Stimulated activated CD4-positive, alpha-beta T cell treated with anti-CD3 and anti-CD28 coated beads, TNF-alpha, amount 100 ng/mL, for 1 hour (primary cell): ENCODE measurements around the gene NTRK2.

Experiments used
- DNase-seq, 3 donors: peaks; one replicate each; pipeline ENCODE4 v3.0.0-alpha.2; 2020; ENCODE audit warnings: low read depth in 3 of 3, low spot score in 1 of 3

NTRK2 gene

DNA sequence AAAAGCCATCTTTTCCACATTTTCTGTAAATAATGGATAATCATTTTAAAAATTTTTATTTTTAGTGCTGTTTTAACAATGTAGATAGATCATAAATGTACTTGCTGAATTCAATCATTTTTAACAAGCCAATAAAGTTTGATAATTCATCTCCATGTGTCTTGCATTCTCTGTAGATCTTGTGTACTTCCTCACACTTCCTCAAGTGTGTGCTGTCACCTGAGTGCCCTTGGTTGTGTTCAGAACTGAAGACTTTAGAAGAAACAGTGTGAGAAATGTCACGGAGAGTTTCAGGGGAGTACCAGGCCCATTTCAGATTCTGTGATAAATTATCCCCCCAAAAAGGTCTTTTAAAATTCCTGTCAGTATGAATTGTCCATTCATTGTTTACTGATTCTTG, 146.0 kb downstream of the NTRK2 start:
- no peak for DNase-seq

DNA sequence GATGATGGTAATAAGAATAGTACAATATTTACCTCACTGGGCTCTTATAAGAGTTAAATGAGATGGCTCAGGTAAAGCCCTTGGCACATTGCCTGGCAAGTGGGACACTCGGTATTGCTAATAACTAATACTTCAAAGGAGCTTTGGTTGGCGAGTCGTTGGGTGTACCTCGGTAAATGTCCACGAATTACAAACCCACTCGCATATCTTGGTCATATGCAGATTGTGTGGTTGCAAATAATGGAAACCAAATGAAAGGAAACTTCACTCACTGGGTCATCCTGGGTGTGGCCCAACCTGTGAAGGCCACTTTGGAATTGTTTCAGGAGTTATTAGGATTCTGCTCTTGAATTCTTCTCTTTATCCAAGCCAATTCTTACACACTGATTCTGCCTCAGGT, 147.5 kb downstream of the NTRK2 start:
- no peak for DNase-seq

DNA sequence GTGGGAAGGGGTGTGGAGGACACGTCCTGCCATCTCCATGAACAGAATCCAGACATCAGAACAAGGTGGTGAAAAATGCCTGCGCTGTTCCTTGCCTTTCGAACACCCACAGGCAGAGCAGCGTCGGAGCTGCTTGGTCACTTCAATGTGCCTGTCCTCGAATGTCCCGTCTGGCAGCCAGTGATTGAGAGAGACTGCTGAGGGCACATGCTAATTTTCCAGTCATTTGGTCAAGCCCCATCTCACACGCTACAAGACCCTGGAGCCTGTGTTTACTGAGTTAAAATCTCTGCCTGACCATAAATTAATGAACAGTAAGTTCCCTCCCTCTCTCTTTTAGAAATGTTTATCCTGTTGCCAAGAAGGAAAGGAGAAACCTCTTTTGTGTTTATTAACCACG, 149.3 kb downstream of the NTRK2 start:
- DNase-seq = no peak

DNA sequence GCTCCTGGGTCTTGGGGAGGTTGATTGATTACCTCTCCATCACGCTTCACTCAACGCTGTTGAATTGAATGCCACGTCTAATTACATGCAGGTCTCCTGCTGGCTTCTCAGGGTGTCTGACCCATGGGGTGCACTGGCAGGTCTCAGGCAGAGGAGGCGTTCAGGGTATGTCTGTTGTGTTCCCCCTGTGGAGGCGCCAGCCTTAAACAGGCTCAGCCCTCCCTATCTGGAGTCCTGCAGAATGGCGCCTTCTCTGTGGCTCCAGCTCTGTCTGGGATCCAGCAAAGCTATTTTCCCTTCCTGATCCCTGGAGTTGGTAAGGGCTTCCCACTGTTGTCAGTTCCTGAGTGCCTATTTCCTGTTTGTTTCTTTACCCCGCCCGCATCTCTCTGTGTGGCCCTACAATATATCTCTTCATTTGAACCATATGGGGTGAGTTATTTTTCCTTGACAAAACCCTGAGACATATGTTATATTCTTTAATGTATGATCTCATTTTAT, 150.0 kb downstream of the NTRK2 start:
- no peak for DNase-seq

DNA sequence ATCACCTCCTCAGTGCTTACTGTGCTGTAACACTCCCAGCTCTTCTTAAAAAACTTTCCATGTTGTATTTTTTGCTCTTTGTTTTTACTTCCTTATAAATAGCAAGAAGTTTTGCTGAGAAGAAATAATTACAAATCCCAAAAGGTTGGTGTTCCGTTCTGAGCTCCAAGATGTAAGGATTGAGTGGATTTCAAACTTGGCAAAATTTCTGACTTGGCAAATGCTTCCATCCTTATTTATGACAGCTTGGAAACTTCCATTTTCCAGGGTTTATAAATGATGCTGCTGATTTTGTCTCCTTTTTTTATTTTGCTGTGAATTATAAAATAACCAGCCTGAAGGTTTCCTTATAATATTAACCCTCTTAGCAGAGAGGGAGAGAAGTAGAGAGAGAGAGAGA, 151.9 kb downstream of the NTRK2 start:
- DNase-seq = no peak

DNA sequence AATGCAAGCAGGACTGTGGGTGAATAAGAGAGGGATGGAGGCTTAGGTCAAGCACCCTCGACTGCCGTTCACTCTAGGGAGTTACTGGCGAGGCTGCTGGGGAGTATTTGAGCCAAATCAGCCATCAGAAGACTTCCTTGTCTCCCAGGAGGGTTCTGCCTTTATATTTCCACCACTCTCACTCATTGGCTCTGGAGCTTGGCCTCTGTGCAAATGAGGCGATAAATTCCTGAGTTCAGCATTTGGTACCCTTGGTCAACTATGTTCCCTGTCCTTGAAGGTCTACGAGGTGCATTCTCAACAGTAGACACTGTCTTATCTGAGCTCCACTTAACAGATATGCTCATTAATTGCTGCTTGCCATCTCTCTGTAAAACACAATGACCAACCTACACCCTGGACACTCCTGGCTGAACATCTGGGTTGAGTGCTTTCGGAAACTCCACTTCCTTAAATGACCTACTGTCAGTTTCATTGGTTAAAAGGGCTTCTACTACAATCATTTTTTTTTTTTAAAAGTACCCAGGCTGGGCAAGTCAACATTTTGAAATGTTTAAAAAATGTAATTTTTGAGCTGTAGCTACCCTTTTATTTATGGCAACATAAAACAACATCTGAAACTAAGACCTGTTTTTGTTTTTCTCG, 153.2 kb downstream of the NTRK2 start:
- no peak for DNase-seq

DNA sequence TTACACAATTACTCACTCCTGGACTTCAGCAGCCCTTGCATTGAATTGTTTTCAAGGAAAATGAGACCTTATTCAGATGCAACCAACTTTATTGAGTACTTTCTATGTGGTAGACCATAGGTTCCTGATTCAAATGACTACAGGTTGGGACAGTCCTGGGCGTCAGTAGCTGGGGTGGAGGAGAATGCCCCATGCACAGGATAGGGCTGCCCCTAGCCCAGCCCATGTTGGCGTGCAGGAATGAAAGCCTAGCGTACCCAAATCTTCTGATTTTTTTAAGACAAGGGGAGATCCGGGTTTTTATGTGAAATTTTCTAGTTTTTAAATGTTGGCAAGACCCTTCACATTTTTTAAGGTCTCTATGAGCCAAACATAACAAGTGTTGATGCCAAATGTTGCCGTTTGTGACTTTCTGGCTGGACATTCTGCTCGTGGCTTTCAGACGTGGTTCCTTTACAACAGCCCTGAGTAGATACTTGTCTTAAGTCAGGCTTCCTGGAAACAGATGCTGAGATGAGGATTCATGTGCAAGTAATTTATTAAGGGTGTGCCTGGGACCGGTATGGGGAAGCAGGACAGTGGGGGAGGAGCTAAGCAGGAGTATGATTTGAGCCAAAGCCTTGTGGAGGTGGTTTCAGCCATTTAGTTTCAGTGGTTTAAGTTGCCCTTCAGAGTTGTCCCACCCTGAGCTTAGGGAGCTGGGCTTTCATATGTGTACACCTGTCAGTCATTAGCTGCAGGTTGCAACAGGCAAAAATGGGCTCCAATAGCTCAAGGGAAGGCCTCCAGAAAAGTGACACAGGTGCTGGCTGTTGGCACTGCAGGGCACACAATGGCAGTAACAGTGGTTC, 154.1 kb downstream of the NTRK2 start:
- DNase-seq = no peak

DNA sequence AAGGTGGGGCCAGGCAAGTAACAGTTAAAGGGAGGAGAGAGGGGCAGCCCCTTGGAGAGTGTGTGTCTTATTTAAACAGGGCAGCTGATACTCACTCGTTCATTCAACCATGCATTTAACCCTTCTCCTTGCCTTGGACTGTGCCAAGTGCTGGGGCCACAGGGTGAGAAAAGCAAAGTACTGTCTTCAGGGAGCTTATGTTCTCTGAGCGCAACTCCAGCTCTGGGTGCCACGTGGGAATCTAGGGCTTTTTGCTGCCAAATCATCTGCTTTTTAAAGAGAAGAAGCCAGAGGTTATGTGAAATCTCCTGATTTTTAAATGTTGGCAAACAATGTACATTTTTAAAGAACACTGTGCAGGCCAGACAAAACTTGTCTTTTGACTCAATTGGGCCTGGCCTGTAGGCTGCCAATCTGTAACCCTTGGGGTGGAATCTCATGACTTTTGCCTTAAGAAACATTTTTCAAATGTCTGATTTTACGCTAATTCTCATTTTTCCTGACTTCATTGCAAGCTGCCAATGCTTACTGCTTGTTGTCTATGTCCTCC, 157.8 kb downstream of the NTRK2 start:
- no peak for DNase-seq

DNA sequence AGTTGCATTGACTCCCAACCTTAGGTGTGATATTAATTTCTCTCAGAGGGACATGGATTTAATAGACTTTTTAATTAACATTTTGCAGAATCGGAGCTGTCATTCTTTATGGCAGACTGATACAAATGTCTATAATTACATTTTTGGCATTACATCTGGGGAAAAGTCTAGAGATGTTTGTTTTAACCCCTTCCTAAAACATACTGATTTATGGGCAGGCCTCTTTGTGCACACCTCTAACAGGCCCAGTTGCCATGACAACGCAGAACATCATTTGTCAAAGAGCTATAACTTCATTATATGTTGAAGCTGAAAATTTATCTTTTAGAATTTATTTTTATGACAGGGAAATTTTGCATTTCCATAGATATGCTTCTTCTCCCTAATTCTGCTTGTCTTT, 158.5 kb downstream of the NTRK2 start:
- DNase-seq = no peak

DNA sequence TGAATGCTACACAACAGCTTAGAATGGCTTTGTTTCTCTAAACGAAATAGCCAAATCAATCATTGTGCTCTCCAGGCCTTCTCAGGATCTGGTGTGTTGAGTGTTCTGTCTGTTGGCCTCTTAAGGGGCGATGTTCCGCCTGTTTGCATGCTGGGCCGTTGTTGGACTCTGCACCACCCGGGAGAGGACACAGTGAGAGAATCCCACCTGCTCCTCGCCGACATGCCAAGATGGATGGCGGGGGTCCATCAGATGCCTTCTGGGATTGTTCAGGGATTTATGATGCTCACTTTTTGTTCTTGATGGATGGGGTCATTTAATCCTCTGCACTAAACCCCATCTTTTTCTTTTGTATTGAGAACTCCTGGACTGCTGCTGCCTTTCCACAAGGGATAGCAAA, 159.9 kb downstream of the NTRK2 start:
- no peak for DNase-seq

DNA sequence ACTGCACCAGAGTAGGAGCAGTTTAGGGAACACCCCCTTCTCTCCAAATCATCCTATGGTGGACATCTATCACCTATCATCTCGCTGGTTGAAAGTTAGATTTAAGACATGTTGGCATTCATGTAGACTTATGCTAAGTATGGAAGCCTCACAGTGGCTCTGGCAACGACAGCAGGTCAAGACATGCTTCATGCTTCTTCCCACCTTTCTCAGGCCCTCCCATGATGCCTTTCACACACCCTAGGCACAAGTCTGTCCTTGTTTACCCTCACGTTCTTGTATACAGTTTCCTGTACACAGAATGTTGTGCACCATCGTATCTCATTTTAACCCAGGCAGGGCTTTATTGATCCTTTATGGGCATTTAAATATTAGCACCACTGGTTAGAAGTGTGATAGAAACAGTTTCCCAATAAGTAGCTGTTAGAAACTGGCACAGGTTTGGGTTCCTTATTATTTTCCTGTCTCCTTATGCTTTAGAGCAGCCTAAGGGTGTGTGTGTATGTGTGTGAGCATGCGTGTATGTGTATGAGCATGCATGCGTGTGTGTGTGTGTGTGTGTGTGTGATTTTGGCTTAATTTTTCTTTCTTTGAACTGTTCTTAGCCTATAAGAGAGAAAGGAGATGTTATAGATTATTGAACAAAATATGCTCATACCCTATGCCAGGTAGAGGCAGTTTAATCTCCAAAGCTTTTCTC, 160.6 kb downstream of the NTRK2 start:
- no peak for DNase-seq

DNA sequence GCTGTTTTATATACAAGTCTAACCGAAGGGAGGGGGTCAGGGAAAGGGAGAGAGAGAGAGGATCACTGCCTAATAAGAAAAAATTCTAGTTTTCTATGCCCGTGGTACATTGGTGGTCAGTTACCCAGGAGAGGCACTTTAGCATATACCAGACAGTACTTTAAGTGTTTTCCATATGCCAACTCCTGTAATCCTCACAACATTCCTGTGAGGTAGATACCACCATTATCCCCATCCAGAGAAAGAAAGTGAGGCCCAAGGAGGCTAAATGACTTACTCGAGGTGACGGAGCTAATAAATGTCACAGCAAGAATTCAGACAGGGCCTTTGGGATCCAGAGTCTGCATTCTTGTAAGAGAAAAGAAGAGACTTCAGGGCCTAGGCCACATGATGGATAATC, 161.8 kb downstream of the NTRK2 start:
- no peak for DNase-seq

DNA sequence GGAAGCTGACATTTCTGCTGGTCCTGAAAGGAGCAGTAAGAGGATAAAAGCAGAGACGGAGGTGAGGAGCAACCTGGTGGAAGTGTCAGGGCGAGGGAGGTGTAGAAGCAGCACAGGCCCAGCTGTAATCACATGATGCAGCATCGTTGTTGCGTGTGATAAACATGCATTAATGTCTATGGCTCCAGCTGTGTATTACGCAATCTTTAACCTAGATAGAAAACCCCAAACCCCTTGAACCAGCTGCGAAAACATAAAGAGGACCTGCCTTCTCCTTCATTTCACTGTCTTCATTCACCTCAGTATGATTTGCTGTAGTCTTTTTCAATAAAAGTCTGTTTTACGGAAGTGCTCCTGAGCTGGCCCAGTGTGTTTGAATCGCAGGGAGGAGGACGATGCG, 162.9 kb downstream of the NTRK2 start:
- DNase-seq = no peak

DNA sequence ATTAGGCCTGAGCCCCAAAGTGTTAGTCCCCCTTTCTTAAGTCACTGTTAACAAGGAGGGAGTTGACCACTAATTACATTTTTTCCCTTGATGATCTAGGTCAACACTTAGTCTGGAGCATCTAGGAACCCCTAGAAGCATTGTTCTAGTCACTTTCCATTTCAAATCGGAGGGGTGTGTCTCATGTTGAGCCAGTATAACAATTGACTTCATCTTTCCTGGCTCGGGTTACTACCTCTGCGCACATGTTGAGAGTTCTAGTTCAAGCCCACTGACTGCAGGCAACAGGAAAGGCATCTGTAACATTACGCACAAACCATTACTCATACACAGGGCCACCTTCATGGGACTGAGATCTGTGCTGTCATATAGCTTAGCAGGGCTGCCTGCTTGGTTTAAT, 164.9 kb downstream of the NTRK2 start:
- no peak for DNase-seq

DNA sequence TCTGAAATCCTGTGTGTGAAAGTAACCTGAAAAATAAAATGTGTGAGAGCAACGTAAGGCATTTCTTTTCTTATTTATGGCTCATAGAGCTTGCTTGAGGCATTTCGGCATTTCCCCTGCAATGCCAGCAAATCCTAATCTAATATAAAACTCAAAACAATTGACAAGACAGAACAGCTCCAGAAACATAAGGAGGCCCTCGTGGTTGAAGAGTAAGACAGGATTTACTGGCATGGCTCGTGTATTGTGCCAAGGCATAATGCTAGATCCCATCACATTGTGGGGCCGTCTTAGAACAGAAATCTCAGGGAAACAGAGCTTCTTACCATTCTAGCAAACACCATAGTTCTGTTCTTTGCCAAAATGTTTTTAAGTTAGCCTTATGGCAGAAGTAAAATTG, 166.2 kb downstream of the NTRK2 start:
- no peak for DNase-seq

DNA sequence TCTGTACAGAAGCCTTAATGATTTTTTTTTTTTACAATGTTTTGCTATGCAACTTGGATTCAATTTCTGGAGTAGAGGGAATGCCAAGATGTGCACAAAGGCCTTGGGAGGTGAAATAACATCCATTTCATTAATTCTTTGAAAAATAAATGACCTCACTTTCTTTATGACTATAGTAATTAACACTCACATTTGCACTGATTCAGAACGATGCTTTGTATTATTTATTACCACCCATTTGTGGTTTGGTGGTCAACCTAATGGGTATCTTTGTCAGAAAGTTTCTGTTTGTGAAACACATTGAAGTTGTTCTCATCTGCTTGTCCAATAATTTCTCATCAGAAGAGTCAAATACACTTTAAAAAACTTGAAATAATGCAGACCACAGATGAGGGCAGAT, 169.3 kb downstream of the NTRK2 start:
- no peak for DNase-seq

DNA sequence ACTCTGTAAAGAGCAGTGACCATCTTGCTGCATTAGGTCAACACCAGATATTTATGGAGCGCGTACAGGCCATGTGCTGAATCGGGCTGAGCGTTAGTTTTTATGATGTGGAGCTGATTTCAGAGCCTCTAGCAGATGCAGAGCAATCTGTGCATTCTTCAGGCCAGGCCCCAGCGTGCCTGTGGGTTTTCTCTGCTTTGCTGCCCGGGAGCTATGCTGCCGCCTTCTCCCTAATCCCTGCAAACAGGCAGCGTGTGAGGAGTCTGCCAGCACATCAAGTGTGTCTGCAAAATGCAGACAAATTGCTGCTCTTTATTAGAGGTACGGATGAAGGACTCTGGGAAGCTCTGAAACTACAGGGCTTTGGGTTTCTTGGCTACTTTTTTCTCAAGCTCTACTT, 170.0 kb downstream of the NTRK2 start:
- no peak for DNase-seq

DNA sequence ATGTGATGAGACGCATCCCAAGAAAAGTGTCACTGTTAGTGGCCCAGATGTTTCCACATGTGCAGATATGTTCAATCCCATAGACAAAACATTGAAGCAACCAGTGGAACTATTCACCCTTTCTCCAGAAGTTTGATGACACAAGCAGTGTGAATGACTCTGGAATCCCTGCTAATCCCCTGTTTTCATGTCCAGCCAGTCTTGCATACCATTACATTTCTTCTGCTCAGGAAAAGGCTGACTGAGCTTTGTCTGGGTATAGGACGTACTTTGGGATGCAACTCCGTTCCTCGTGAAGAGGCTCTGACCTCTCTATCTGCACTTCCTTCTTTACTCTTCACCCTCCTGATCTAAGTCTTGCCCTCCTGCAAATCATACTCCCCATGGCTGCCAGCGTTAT, 172.4 kb downstream of the NTRK2 start:
- DNase-seq = no peak

DNA sequence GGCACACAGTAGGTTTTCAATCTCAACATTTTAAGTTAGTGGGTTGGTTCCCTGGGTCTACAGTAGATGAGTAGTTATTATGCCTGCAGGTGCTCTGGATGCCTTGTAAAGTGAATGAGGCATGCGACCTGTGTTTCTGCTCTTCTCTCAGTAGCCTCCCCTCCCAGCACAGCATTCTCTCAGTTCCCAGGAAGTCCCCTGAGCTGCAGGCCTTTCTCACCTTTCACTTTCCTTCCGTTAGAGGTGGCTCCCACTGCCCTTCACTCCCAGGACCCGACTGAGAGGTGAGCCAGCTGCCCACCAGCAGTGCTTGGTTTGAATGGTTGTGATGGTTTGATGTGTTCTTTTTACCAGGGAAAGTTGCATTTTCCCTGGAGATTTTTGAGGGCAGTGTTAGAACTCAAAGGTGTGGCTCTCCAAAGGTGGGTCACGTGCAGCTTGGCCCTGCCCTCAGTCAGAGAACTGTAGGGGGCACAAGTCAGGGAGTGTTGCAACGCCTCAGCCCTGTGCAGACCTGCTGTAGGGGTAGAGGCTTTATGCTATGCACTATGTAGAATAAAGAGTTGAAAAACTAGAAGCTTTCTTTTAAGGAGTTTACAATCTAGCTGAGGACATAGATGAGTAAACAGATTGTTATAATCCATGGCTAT, 173.8 kb downstream of the NTRK2 start:
- DNase-seq = no peak

DNA sequence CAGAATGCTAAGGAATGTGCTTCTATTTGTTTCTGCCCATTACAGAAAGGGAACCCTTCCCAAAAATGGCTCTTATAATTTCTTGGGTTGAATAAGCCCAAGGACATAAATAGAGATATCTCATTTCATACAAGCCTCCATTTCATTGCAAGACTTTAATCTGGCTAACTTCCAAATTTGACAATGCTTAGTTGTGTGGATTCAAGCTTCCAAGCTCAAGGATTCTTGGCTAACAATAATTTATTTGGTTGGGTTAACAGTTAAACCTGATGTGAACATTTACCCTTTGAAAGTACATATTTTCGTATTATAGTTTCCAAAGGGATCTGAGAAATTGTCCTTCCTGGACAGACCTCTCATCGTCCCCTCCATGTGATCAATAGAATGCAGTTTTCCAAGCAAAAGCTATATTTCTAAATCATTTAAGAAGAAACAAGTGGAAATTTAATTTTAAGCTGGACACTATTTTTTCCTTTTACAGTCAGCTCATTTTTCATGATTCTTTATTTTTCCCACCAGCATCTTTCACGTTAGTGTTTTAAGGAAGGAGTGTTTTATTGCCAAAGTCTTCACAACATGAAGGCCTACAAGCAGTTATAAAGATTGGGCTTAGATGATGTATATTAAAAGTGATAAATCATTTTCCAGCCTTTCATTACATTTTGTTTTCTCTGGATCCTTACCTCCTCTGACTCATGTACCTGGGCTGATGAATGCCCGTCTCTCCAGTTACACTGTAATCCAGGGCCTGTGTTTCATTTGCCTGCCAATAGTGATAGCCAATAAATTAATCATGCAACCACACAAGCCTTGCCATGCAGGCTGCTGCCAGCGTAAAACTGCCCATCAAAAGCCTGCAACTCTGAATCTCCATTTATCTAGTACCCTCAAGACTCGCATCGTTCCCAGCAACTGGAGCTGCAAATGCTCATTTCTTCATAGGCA, 176.7 kb downstream of the NTRK2 start:
- no peak for DNase-seq
